Measurements from ENCODE around the gene PSAP. TPM values are rescaled to one million over a fixed set of nuclear protein-coding genes. Genes with fewer than 3 reads are reported as not detected.

Gene PSAP
- total RNA-seq, 1 donor from 2014 or later, result 676 TPM

DNA sequence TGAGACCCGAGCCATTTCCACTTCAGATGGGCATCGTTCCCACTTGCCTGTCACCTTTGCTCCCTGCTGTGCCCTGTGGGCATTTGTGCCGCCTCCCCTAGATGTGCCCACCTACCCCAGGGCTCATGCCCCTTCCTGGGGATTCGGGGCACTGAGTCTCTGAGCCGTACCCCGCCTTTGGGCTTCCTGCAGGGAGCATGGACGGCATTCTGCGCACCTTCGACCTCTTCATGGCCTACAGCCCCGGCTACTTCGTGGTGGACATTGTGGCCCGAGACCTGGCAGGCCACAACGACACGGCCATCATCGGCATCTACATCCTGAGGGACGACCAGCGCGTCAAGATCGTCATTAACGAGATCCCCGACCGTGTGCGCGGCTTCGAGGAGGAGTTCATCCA lies 41.4 kb downstream of the PSAP start:
- Mint-ChIP-seq H3K27ac (ENCODE audit: unreplicated experiment) (no peak overlapping the region), H3K4me3 (ENCODE audit: unreplicated experiment) (no peak overlapping the region), H3K4me1 (ENCODE audit: unreplicated experiment) (no peaks in the 10 kb centered on the region), H3K9me3 (ENCODE audit: unreplicated experiment) (no peaks in the 10 kb centered on the region), H3K36me3 (ENCODE audit: low read depth, unreplicated experiment) (peaks cover 5% of the 10 kb centered on the region), H3K27me3 (ENCODE audit: unreplicated experiment) (peaks cover 14% of the 10 kb centered on the region)
- TF ChIP-seq, protein P1, sequence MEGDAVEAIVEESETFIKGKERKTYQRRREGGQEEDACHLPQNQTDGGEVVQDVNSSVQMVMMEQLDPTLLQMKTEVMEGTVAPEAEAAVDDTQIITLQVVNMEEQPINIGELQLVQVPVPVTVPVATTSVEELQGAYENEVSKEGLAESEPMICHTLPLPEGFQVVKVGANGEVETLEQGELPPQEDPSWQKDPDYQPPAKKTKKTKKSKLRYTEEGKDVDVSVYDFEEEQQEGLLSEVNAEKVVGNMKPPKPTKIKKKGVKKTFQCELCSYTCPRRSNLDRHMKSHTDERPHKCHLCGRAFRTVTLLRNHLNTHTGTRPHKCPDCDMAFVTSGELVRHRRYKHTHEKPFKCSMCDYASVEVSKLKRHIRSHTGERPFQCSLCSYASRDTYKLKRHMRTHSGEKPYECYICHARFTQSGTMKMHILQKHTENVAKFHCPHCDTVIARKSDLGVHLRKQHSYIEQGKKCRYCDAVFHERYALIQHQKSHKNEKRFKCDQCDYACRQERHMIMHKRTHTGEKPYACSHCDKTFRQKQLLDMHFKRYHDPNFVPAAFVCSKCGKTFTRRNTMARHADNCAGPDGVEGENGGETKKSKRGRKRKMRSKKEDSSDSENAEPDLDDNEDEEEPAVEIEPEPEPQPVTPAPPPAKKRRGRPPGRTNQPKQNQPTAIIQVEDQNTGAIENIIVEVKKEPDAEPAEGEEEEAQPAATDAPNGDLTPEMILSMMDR (IDR thresholded peaks at IDR 0.05; ENCODE audit: unreplicated experiment), result no peak
- no peak for DNase-seq (ENCODE audit: low spot score)

DNA sequence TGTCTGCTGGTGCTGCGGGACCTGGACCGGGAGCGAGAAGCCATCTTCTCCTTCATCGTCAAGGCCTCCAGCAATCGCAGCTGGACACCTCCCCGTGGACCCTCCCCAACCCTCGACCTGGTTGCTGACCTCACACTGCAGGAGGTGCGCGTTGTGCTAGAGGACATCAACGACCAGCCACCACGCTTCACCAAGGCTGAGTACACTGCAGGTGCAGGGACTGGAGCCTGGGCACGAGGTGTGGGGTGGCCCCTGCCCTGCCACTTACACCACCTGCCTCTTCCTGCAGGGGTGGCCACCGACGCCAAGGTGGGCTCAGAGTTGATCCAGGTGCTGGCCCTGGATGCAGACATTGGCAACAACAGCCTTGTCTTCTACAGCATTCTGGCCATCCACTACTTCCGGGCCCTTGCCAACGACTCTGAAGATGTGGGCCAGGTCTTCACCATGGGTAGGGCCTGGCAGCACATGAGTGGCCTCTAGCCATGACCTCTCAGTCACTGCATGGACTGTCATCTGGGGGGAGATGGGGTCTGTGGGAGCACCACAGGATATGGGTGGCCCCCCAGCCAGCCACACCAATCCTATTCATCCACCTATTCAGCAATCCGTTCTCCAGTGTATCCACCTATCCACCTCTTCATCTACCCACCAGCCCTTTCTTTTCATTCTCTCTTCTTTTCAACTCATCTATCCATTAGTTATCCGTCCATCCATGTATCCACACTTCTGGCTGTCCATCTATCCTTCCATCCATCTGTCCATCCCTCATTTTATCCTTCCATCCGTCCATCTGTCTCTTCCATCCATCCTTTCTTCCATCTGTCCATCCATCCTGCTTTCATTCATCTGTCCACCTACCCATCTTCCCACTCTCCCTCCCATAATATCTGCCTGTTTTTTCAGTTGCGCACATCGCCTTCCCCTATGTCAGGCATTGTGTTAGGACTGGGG lies 43.2 kb downstream of the PSAP start:
- Mint-ChIP-seq H3K27ac (ENCODE audit: unreplicated experiment) (no peak overlapping the region), H3K4me1 (ENCODE audit: unreplicated experiment) (peaks cover 5% of the 10 kb centered on the region), H3K9me3 (ENCODE audit: unreplicated experiment) (no peaks in the 10 kb centered on the region), H3K36me3 (ENCODE audit: low read depth, unreplicated experiment) (no peaks in the 10 kb centered on the region), H3K4me3 (ENCODE audit: unreplicated experiment) (no peak overlapping the region), H3K27me3 (ENCODE audit: unreplicated experiment) (peaks cover 7% of the 10 kb centered on the region)
- DNase-seq (ENCODE audit: low spot score), result no peak
- TF ChIP-seq, protein P1 (IDR thresholded peaks at IDR 0.05; ENCODE audit: unreplicated experiment), result no peak

DNA sequence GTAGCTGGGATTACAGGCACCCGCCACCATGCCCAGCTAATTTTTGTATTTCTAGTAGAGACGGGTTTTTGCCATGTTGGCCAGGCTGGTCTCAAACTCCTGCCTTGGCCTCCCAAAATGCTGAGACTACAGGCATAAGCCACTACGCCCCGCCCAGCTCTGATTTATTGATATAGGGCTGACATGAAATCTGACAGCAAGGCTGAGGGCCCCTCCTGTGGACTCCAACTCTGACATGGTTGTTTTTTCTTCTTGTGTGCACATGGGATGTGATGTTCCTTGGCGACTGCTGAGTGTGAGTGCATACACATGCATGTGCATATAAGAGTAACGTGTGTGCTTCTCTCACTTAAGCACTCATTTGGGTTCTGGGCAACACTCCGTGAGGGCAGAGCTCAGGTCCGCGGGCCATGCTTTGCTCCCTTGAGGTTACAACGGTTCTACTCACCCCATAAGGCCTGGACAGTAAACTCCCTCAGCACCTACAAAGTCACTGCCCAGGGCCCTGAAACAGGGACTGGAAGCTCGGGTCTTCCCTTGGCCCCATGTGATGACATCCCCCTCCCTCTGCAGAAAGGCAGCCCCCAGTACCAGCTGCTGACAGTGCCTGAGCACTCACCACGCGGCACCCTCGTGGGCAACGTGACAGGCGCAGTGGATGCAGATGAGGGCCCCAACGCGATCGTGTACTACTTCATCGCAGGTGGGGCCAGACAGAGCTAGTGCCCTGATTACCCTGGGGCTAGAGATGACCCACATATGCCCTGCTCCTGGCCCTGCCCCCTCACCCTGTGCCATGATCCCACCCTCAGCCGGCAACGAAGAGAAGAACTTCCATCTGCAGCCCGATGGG lies 44.1 kb downstream of the PSAP start:
- TF ChIP-seq, protein P1 (IDR thresholded peaks at IDR 0.05; ENCODE audit: unreplicated experiment), result no peak
- peaks cover 6% of the 10 kb centered on the region for H3K27me3 Mint-ChIP-seq (ENCODE audit: unreplicated experiment)
- H3K36me3 Mint-ChIP-seq (ENCODE audit: low read depth, unreplicated experiment), result no peaks in the 10 kb centered on the region
- H3K9me3 Mint-ChIP-seq (ENCODE audit: unreplicated experiment), result no peaks in the 10 kb centered on the region
- no peak overlapping the region for H3K4me3 Mint-ChIP-seq (ENCODE audit: unreplicated experiment)
- H3K27ac Mint-ChIP-seq (ENCODE audit: unreplicated experiment), result no peak overlapping the region
- peaks cover 5% of the 10 kb centered on the region for H3K4me1 Mint-ChIP-seq (ENCODE audit: unreplicated experiment)
- DNase-seq (ENCODE audit: low spot score), result no peak

GRCh38 chr10:71805776-71806703 lies 45.0 kb downstream of the PSAP start:
- Mint-ChIP-seq H3K36me3 (ENCODE audit: low read depth, unreplicated experiment) (no peaks in the 10 kb centered on the region), H3K27ac (ENCODE audit: unreplicated experiment) (no peak overlapping the region), H3K4me3 (ENCODE audit: unreplicated experiment) (no peak overlapping the region), H3K9me3 (ENCODE audit: unreplicated experiment) (no peaks in the 10 kb centered on the region), H3K27me3 (ENCODE audit: unreplicated experiment) (peaks cover 7% of the 10 kb centered on the region), H3K4me1 (ENCODE audit: unreplicated experiment) (peaks cover 5% of the 10 kb centered on the region)
- TF ChIP-seq, protein P1 (IDR thresholded peaks at IDR 0.05; ENCODE audit: unreplicated experiment), result no peak
- no peak for DNase-seq (ENCODE audit: low spot score)

All from endothelial cell (in vitro differentiated cells).